ENCODE measurements around the gene SPATA31A1.
"Not testable (repeated sequence)": the region's sequence is repeated elsewhere in the genome, so short reads cannot be mapped to it uniquely, and the experiment has no call there.

Gene SPATA31A1

GRCh38 chr9:39355369-39355768, at the start of gene SPATA31A1:
TSS of gene SPATA31A1 (plus strand) at chr9:39355669. CDS start at chr9:39355731, 62 bp downstream.
- DNase-seq, result not testable (repeated sequence)

- not testable (repeated sequence) for DNase-seq
Observed at GRCh38 chr9:39407261-39408204, 52.1 kb downstream of the SPATA31A1 start.

GRCh38 chr9:39411254-39411940, 55.9 kb downstream of the SPATA31A1 start:
- not testable (repeated sequence) for DNase-seq
